ENCODE measurements around the gene LMX1B. TPM values are rescaled to one million over a fixed set of nuclear protein-coding genes. Genes with fewer than 3 reads are reported as not detected.

The LMX1B gene
- total RNA-seq, 1 donor from 2014 or later: 0.71 TPM

GRCh38 chr9:126599047-126599650, 14.6 kb upstream of the LMX1B start:
- intact Hi-C loops (cut with DNase I): no loop called here
- ATAC-seq (no peak), DNase-seq (ENCODE audit: low spot score) (no peak)

GRCh38 chr9:126604059-126605055, 9.4 kb upstream of the LMX1B start:
- no peak for DNase-seq (ENCODE audit: low spot score)
- ATAC-seq: peak; percentile 85
- intact Hi-C loops (cut with DNase I): no loop called here

- DNase-seq (ENCODE audit: low spot score) (no peak), ATAC-seq (no peak)
- intact Hi-C loops (cut with DNase I): no loop called here
Measured at GRCh38 chr9:126605792-126606482, 7.8 kb upstream of the LMX1B start.

GRCh38 chr9:126606483-126606870, 7.3 kb upstream of the LMX1B start:
- no peak for ATAC-seq
- intact Hi-C loops (cut with DNase I): no loop called here
- DNase-seq (ENCODE audit: low spot score): no peak

GRCh38 chr9:126607086-126607485, 6.6 kb upstream of the LMX1B start:
- DNase-seq (ENCODE audit: low spot score) (no peak), ATAC-seq (no peak)
- intact Hi-C loops (cut with DNase I): no loop called here

GRCh38 chr9:126607731-126608130, 6.0 kb upstream of the LMX1B start:
- intact Hi-C loops (cut with DNase I): no loop called here
- DNase-seq (ENCODE audit: low spot score) (no peak), ATAC-seq (no peak)

- no peak for ATAC-seq
Measured at GRCh38 chr9:126608551-126608950, 5.2 kb upstream of the LMX1B start.

GRCh38 chr9:126609191-126609590, 4.5 kb upstream of the LMX1B start:
- ATAC-seq: no peak
- intact Hi-C loops (cut with DNase I): no loop called here
- no peak for DNase-seq (ENCODE audit: low spot score)

More at GRCh38 chr9:126608551-126608950, 5.2 kb upstream of the LMX1B start:
- intact Hi-C loops (cut with DNase I): no loop called here
- no peak for DNase-seq (ENCODE audit: low spot score)

- ATAC-seq: peak; percentile 4
- intact Hi-C loops (cut with DNase I): loop anchor here (10.0 kb wide), 1 partner anchor 175 kb away; no protein-coding TSS in a partner anchor
- DNase-seq (ENCODE audit: low spot score): no peak
Measured at GRCh38 chr9:126609711-126610388, 3.9 kb upstream of the LMX1B start.

GRCh38 chr9:126611193-126611591, 2.5 kb upstream of the LMX1B start:
- peak; percentile 29 for ATAC-seq
- intact Hi-C loops (cut with DNase I): loop anchor here (10.0 kb wide), 1 partner anchor 174 kb away; no protein-coding TSS in a partner anchor
- DNase-seq (ENCODE audit: low spot score): no peak

- ATAC-seq (peak; percentile 85), DNase-seq (ENCODE audit: low spot score) (peak; percentile 84)
- intact Hi-C loops (cut with DNase I): loop anchor here (10.0 kb wide), 1 partner anchor 173 kb away; no protein-coding TSS in a partner anchor
Measured at GRCh38 chr9:126611592-126612325, 2.0 kb upstream of the LMX1B start.

GRCh38 chr9:126612326-126612812, 1.4 kb upstream of the LMX1B start:
- ATAC-seq: no peak
- intact Hi-C loops (cut with DNase I): loop anchor here (10.0 kb wide), 1 partner anchor 172 kb away; no protein-coding TSS in a partner anchor
- DNase-seq (ENCODE audit: low spot score): no peak

GRCh38 chr9:126612813-126613641, 701 bp upstream of the LMX1B start:
- ATAC-seq: no peak
- intact Hi-C loops (cut with DNase I): loop anchor here (10.0 kb wide), 1 partner anchor 172 kb away; no protein-coding TSS in a partner anchor
- DNase-seq (ENCODE audit: low spot score): no peak

- DNase-seq (ENCODE audit: low spot score) (no peak), ATAC-seq (no peak)
- intact Hi-C loops (cut with DNase I): loop anchor here (10.0 kb wide), 1 partner anchor 171 kb away; no protein-coding TSS in a partner anchor
Measured at GRCh38 chr9:126614088-126614454, 343 bp downstream of the LMX1B start.

- intact Hi-C loops (cut with DNase I): loop anchor here (10.0 kb wide), 1 partner anchor 170 kb away; no protein-coding TSS in a partner anchor
- DNase-seq (ENCODE audit: low spot score): no peak
- no peak for ATAC-seq
Measured at GRCh38 chr9:126614455-126615244, 922 bp downstream of the LMX1B start.

GRCh38 chr9:126615245-126615790, 1.6 kb downstream of the LMX1B start:
- ATAC-seq (no peak), DNase-seq (ENCODE audit: low spot score) (no peak)
- intact Hi-C loops (cut with DNase I): loop anchor here (10.0 kb wide), 1 partner anchor 169 kb away; no protein-coding TSS in a partner anchor

Measured in sciatic nerve (tissue), 2 donors.